HG03469 (cell line): ENCODE results near the gene PABPN1.

Experiments used
- ATAC-seq: cut with Tn5 transposase; IDR thresholded peaks from one replicate; pipeline ENCODE4 v1.9.1; 2021; ENCODE audit warnings: mild to moderate bottlenecking, moderate library complexity, moderate number of reproducible peaks; ENCODE audit not compliant: unreplicated experiment

PABPN1 gene

DNA sequence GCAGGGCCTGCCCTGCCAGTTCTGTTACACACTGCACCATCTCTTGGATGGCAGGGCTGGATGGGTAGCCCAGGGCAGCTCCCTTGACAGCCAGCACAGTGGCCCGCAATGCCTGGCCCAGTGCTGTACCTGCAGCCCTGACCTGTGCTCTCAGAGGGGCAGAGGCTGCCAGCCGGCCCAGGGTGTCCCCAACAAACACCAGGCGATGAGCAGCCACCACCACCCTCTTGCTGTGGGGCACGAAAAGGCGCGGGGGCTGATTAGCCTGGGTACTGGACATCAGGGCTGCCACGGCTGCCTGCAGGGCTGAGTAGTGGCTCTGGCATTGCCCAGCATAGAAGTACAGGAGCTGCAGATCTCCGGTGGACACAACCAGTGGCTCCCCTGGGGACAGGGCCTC, 36.0 kb downstream of the PABPN1 start:
- no peak for ATAC-seq

DNA sequence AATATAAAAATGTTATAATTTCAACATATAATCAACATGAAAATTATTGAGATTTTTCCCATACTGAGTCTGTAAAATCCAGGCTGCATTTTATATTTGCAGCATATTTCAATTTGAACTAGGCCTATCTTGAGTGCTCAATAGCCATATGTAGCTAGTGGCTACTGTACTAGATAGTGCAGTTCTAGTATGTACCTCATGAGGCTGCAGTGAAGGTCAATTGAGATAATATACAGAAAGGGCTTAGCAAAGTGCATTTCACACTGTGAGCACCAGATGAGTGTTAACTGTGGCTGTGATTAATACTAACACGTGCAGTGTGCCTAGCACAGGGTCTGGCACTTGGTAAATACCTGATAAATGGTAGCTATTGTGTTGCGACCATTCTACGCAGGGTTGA, 36.8 kb downstream of the PABPN1 start:
- no peak for ATAC-seq

DNA sequence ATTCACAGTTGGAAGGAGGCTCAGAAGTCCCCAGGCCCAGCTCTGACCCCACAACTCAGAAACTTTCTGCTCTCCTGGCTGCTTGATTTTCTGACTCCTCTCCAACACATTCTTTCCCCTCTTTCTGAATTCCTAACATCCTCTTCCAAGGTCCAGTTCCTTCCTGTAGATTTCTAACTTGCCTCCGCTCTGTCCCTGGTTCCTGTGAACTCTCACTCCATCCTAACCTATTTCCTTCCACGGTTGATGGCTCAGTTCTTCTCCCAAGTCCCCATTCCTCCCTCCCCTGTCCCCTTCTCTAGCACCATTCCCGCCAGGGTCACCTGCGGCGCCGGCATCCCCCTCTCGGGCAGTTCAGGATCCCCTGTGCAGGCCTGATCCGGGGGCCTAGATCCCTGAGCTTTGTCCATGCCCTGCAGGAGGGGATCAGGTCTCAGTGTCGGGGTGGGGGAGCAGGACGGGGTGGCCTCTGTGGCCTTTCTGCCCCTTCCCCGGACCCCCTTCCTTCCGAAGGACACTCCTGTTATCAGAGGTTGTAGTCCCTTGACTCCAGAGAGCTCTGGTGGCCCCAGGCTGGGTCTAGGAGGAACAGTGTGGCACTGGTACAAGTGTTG, 37.4 kb downstream of the PABPN1 start:
- no peak for ATAC-seq

DNA sequence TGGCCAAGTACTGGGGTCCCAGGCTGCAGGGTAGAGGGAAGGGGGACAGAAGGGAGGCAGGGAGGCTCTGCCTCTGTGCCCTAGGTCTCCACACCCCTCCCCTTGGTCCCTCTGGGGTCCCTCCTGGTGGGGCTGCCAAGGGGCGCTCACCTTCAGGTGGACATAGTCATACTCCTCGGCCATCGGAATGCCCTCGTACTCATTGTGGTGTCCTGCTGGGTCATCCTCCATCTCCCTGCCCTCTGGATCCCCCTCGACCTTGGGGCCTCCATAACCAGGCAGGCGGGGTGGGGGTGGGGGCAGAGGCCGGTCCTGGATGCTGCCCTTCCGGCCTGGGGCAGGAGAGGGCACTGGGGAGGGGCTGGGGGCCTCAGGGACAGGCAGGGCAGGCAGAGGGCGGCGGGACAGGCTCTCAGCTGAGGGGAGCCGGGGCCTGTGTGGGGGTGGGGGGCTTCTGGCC, 37.9 kb downstream of the PABPN1 start:
- ATAC-seq: no peak

DNA sequence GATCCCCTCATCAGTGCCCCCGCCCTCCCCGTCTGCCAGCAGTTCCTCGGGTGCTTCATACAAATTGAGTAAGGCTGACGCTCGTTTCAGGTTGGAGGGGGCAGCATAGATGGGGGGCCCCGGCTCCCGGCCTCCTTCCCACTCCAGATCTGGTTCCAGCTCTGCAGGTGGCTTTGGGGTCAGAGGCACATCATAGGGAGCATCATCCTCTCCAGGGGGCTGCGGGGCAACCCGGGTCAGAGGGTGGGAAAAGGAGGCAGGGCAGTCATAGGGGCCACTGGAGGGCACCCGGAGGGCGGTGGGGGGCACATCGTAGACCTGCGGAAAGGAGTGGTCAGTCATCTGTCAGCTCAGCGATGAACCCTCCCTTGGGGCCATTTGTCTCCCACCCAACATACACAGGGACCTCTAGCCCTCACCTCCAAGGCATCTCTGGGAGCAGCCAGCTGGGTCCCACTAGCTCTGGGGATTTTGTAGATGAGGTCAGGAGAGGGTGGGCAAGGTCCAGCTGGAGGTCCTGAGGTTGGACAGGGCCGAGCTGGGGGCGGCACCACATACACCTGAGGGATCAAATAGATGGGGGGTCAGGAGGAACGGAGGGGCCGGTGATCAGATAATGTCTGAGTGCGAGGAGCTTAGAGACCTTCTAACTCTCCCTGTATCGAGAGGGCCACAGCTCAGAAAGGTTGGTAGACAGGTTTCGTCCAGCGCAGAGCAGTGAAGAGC, 38.6 kb downstream of the PABPN1 start:
- no peak for ATAC-seq

DNA sequence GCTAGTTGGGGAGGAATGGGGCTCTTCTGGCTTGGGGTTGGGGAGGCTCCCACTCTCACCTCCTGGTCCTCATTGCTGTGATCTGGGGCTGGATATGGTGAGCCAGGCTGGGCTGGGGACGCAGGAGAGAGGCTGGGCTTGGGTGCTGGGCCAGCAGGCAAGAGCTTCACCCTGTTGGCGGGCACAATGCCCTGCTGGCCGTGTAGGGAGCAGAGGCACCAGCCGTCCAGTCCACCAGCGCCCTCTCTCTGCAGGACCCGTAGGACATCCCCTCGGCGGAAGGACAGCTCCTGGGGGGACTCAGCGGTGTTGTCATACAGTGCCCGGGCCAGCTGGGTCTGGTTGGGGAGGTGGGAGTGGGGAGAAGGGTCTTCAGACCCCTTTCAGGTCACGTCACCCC, 39.2 kb downstream of the PABPN1 start:
- no peak for ATAC-seq

DNA sequence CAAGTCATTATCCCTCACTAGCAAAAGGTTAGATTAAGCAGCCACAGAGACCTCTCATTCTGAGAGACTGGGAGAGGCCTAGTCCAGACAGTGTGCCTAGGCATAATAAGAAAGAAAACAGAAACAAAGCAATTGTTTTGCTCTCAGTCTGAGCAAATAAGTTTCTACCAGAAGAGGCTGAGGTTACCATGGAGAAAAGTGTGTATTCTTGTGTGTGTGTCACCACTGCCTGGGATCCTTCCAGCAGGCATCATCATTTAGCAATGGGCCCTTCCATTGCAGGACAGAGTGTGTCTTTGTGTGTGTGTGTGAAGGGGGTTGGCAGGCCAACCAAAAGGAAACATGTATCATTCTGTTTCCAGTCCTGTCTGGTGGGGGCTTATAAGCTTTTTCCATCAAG, 40.1 kb downstream of the PABPN1 start:
- ATAC-seq: no peak

DNA sequence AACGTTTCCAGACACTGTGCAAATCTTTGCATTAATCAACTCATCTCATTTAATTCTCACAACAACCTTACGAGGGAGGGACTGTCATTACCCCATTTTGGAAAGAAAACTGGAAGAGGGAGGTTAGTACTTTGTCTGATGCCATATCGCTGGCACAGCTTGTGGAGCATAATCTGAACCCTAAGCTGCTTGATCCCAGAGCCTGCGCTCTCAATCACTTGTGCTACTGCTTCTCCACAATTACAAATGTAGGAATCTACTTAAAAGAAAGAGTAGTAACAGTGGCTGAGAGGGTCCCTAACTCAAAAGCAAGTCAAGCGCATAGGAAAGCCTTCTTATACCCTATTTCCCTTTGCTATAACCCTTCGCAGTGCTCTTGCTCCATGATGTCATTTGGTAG, 40.5 kb downstream of the PABPN1 start:
- no peak for ATAC-seq

DNA sequence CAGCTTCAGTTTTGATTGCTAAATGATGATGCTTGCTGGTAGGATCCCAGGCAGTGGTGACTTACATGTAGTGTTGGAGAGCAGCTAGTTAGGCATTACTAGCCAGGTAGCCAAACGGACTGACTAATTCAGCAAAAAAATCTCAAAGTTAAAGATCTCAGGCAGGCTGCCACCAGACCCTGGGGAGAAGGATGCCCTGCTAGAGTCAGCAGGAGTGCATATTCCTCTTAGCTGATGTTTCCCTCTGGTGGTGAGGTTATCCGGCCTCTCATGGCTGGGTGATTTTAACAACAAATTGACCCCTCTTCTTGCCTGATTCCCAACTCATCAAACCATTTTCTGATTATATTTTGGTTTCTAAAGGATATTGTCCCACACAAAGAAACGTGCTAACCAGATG, 40.9 kb downstream of the PABPN1 start:
- no peak for ATAC-seq

DNA sequence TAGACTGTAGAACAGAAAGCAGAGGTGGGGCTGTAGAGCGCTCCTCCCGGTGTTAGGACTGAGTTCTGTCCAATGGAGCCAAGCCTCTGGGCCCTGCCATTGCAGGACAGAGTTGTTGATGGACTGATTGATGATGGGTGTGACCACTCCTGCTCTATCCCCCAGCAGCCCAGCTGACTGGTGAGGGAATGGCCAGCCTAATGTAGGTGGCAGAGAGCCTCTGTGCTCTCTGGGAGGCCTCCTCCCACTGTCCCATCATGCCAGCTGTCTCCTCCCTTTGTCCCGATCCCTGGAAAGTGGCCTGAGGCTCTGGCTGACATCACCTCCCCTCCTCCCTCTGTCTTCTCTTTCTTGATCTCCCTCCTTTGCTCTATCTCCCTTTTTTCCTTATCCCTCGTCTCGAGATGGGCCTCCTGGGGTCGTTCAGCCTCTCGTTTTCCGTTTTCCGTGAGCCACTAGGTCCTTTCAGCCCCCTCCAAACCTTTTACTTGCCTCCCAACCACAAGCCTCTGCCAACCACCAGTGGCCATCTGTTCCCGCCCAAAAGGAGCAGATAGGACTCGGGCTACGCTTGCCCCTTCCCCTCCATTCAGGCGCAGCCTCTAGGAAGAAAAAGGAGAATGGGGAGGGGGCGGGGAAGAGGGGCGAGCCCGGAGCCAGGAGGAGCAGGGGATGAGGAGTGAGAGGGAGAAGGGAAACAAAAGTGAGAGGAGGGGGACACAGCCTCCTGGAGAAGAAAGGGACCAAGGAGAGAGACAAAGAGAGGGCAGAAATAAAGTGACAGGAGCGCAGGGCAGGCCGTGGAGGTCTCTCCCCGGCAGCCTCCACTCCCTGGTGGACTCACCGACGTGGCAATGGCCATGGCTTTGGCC, 43.1 kb downstream of the PABPN1 start:
- ATAC-seq: no peak

DNA sequence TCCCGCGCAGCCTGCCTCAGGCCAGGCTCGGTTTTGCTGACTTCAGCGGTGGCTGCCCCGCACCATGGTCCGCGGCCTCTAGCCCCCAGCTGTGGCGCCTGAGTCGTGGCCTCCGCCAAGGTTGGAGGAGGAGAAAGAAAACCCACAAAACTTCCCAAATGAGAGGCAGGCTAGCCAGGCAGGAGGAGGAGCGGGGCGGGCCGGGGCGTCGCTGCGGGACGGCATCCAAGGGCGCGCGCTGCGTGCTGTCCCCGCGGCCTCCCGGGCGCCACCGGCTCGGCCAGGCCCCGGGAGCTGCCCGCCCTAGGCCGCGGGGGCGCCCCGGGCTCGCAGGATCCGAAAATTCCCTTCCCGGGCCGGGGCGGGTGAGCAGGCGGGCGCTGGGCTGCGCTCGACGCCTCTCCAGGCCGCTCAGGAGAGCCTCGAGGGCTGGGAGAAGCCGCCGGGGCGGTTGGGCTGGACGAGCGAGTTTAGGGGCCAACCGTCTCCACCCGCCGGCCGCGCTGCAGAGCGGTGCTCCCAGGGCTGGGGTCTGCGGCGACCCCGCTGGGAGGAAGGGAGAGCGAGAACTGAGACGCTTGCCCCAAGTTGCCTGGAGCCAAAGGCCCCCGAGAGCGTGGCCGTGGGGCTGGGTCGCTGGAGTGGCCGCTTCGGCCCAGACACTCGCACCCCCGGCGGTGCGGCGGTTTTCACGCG, 43.9 kb downstream of the PABPN1 start, which contains the start of gene EFS:
Gene EFS, minus strand, starts transcription at position 137 of the 696 bp plus-strand sequence. CDS start 147 bp downstream, outside the sequence.
- no peak for ATAC-seq

DNA sequence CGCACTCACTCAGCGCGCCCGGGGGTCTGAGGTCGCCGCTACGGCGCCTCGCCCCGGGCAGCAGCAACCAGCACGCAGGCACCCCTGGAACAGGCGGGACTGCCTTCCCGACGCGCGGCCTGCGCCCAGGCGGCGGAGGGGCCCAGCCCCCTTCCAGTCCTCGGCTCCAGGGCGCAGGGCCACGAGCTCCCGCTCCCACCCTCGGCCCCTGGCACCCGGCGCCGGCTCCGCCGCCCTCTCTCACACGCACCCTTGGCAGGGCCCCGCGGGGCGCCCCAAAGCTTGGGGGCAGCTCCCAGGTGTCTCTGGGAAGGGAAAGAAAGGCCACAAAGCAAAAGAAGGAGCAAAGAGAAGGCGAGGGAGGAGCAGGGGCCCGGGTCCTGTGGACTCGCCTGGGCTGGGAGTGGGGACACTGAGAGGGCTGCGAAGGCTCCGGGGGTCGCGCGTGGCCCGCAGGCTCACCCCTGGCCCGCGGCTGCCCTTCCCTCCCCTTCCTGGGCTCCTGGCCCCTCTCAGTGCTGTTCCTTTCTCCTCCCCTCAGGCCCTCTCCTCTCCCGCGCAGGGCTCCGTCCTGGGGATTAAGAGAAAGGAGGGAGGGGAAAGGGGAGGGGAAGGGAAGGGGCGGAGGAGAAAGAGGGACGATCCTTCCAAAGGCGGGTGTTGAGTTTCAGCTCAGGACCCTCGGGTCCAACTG, 44.6 kb downstream of the PABPN1 start:
- ATAC-seq: no peak

DNA sequence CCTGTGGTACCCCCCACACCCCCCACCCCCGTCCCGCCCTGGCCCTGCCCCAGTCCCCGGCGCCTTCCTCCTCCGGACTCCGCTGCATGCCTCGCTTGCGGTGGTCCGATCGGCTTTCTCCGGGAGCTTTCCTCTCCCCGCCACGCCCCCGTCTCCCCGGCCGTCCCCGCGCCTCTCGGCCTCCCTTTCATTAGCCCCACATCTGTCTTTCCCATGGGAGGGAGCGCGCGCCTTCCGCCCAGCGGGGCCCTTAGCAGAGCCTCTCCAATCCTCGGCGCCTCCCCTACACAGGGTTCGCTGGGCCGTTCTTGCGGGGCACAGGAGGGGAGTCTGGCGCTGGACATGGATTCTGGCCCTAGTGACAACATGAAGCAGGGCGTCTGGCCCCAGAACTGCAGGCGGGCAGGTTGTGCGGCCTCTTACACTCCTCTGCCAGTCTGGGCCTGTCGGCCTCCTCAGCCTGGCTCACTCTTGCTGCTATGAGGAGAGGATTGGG, 45.2 kb downstream of the PABPN1 start:
- no peak for ATAC-seq

DNA sequence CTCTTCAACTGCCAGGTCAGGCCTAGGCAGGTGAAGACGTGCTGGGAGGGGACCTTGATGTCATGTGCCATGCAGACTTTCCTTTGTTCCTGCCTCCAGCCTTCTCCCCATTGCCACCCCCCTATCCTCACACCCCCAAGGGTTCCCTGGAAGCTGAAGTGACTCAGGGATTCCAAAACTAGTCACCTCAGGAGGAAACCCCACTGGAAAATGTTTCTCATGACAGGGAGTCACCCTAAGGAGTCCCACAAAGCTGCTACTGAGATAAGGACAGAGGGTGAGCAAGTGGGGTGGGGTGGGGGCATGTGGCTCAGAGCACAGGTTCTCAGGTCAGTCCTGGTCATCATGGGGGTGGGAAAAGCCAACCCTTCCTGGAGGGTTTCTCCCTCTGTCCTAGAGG, 49.0 kb downstream of the PABPN1 start:
- ATAC-seq: no peak

DNA sequence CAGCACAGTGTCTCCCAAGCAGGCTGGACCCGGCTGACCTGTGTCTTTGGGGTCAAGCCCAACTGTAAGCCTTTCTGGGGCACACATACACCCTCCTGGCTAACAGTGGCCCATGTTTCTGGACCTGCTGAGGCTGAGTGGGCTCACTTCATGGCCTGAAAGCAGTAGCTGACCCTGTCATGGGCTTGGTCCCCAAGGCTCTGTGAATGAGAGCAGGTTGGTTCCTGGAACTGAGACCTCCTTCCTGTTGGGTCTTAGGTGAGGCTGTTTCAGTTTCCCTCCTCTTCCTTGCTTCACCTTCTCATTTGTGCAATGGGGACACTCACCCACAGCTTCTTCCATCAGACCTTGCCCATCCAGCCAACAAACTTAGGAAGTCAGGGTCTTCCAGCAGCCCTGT, 50.6 kb downstream of the PABPN1 start:
- ATAC-seq: no peak

DNA sequence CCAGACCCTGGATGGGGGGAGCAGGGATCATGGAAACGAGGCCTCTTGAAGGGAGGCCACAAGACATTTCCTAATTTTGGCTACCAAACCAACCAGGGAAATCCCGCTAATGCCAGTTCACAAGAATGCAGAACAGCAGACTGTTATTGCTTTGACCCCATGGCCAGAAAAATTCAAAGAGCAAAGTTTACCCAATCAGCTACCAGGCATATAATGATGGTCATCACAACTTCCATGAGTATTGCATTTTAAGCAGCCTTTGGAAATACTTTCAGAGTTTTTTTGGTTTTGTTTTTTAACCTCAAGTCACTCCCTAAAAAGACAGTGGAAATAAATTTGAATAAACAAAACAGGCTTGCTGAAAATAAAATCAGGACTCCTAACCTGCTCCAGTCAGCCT, 51.3 kb downstream of the PABPN1 start, which contains the start of gene IL25:
Gene IL25, plus strand, starts transcription at position 301 of the 400 bp plus-strand sequence.
- ATAC-seq: no peak

DNA sequence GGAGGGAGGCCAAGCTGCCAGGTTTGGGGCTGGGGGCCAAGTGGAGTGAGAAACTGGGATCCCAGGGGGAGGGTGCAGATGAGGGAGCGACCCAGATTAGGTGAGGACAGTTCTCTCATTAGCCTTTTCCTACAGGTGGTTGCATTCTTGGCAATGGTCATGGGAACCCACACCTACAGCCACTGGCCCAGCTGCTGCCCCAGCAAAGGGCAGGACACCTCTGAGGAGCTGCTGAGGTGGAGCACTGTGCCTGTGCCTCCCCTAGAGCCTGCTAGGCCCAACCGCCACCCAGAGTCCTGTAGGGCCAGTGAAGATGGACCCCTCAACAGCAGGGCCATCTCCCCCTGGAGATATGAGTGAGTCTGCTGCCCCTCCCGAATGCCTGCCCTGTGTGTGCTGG, 51.8 kb downstream of the PABPN1 start:
- no peak for ATAC-seq
